GM12892 (cell line): Measurements from ENCODE around the gene SLC25A29.

ENCODE experiments used
- POLR2A ChIP-seq: IDR thresholded peaks from 2 replicates; pipeline ENCODE4 v1.6.1; 2011; ENCODE audit warnings: low read depth, low read length, control low read depth
- POLR2AphosphoS5 ChIP-seq: IDR thresholded peaks from 2 replicates; pipeline ENCODE4 v1.6.1; 2011; ENCODE audit warnings: low read depth, low read length, control low read depth

DNA sequence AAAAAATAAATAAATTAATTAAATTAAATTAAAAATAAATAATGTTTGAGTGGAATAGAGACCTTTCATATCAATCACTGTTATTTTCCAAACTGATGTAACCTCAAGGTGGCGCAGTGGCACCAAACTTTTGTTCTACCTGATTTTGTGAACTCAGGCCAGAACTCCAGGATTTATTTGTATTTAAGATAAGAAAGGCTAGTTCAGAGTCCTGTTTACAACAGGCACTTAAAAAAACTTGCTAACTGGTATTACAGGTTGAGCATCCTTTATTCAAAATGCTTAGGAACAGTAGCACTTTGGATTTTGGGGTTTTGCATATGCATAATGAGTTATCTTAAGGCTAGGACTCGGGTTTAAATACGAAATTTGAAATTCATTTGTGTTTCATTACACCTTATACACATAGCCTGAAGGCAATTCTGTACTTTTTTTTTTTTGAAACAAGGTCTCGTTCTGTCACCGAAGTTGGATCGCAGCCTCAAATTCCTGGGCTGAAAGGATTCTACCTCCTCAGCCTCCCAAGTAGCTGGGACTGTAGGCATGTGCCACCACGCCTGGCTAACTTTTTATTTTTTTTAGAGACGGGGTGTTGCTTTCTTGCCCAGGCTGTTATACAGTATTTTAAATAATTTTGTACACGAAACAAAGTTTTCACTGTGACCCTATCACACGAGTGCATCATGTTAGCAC lies 34.9 kb downstream of the SLC25A29 start:
- TF ChIP-seq POLR2A: no peak
- TF ChIP-seq POLR2AphosphoS5: no peak
